ENCODE results near the gene TRIM25.

The TRIM25 gene, protein sequence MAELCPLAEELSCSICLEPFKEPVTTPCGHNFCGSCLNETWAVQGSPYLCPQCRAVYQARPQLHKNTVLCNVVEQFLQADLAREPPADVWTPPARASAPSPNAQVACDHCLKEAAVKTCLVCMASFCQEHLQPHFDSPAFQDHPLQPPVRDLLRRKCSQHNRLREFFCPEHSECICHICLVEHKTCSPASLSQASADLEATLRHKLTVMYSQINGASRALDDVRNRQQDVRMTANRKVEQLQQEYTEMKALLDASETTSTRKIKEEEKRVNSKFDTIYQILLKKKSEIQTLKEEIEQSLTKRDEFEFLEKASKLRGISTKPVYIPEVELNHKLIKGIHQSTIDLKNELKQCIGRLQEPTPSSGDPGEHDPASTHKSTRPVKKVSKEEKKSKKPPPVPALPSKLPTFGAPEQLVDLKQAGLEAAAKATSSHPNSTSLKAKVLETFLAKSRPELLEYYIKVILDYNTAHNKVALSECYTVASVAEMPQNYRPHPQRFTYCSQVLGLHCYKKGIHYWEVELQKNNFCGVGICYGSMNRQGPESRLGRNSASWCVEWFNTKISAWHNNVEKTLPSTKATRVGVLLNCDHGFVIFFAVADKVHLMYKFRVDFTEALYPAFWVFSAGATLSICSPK

DNA sequence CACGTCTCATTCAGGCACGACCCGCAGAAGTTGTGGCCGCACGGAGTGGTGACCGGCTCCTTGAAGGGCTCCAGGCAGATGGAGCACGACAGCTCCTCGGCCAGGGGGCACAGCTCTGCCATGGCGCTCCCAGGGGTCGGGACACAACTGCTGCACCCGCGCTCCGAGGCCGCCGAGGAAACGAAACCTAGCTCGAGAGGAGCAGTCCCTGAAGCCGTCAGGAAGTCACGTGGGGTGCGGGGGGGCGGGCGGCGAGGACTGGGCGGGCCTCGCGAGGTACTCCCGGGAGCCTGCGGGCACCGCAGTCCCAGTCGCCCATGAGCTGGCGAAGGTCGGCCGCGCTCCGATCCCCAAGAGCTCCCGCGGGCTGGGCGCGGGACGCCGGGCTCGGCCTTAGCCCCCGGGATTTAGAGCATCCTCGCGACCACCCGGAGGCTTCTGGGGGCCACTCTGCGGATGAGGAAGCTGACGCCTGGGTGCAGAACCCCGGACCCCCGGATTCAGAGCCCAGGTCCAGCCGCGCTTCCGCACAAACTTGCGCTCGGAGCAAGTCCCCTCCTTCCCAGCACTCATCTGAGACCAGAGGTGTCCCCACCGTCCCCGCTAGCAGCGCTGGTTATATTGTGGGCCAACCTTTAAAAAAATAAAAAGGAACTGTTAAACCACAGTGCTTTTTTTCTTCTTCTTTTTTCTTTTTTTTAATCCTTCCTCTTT lies at the start of gene TRIM25:
Gene TRIM25, minus strand, starts transcription at position 183 of the 714 bp plus-strand sequence. Its CDS starts 61 bp downstream, at position 122.
- Histone ChIP-seq H3K4me3 (peak within 1 kb of the TSS; percentile 71 to 89), H3K27ac (peak within 1 kb of the TSS; percentile 83 to 86), H3K27me3 (no peaks in the 10 kb centered on the region), H3K36me3 (no peaks in the 10 kb centered on the region), H3K9me3 (no peaks in the 10 kb centered on the region), H3K4me1 (peaks cover 4 to 50% (median 32%) of the 10 kb centered on the region in 4 donors)
- intact Hi-C loops (cut with DNase I; ENCODE audit: low total_unique reads): no loop called here
- TF ChIP-seq, protein P1, sequence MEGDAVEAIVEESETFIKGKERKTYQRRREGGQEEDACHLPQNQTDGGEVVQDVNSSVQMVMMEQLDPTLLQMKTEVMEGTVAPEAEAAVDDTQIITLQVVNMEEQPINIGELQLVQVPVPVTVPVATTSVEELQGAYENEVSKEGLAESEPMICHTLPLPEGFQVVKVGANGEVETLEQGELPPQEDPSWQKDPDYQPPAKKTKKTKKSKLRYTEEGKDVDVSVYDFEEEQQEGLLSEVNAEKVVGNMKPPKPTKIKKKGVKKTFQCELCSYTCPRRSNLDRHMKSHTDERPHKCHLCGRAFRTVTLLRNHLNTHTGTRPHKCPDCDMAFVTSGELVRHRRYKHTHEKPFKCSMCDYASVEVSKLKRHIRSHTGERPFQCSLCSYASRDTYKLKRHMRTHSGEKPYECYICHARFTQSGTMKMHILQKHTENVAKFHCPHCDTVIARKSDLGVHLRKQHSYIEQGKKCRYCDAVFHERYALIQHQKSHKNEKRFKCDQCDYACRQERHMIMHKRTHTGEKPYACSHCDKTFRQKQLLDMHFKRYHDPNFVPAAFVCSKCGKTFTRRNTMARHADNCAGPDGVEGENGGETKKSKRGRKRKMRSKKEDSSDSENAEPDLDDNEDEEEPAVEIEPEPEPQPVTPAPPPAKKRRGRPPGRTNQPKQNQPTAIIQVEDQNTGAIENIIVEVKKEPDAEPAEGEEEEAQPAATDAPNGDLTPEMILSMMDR (IDR thresholded peaks at IDR 0.05): no peak
- peak; percentile 93 to 97 for DNase-seq

DNA sequence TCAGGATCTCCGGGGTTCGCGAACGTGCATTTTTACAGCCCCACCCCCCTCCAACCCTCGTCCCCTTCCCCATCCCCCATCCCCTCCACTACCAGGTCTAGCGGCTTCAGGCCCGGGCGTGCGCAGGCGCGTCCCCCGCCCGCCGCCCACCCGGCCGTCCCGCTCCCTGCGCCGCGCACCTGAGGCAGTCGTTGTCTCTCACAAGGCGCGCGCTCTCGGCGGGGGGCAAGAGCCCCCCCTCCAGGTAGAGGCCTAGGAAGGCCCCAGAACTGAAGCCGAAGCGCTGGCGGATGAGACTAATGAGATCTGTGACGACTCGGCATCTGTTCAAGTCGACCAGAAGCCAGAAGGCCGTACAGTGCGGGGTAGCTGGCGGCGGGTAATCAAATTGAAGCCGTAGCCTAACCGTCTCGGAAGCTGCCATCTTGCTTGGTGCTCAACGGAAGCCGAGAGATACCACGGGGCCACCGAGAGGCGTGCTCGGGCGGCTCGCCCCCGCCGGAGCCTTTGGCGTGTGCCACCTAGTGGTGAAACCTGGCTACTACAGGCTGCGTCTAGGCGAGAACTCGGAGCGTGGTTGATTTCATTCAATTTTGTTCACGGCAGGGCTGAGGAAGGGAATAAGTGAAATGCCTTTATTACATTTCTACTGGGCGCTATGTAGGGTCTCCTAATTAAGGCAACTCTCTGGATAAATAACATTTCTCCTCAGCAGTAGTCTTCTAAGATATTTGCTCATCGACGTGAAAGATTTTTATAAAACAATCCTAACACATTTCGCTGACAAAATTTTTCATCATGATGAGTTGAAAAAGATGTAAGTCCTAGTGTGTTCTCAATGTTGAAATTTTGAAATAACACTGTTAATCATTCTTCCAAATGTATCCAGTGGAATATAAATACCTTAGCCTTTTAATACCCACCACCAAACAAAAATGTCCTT lies 47.0 kb upstream of the TRIM25 start, which contains the start of gene COIL:
Gene COIL, minus strand, starts transcription at position 455 of the 943 bp plus-strand sequence. Its CDS starts 31 bp downstream, at position 424.
- DNase-seq: peak; percentile 89 to 93
- intact Hi-C loops (cut with DNase I; ENCODE audit: low total_unique reads): no loop called here
- Histone ChIP-seq H3K9me3 (no peaks in the 10 kb centered on the region), H3K4me3 (peak within 1 kb of the TSS; percentile 98 to 99), H3K4me1 (peaks cover 0 to 16% (median 14%) of the 10 kb centered on the region in 4 donors), H3K27ac (peak within 1 kb of the TSS; percentile 92 to 95), H3K36me3 (no peaks in the 10 kb centered on the region), H3K27me3 (no peaks in the 10 kb centered on the region)
- TF ChIP-seq, protein P1 (IDR thresholded peaks at IDR 0.05): peak; percentile 98 to 99

DNA sequence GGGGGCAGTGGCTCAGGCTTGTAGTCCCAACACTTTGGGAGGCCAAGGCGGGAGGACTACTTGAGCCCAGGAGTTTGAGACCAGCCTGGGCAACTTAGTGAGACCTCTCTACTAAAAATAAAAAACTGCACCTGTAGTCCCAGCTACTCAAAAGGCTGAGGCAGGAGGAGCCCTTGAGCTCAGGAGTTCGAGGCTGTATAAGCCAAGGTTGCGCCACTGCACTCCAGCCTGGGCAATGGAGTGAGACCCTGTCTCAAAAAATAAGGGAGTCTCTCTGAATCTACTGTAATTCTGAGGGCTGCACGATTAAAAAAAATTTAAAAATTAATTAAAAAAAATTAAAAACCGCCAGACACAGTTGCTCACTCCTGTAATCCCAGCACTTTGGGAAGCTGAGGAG lies 43.1 kb upstream of the TRIM25 start:
- Histone ChIP-seq H3K4me1 (peaks cover 0 to 16% (median 14%) of the 10 kb centered on the region in 4 donors), H3K9me3 (no peaks in the 10 kb centered on the region), H3K4me3 (no peak overlapping the region), H3K36me3 (no peaks in the 10 kb centered on the region), H3K27me3 (no peaks in the 10 kb centered on the region), H3K27ac (no peak overlapping the region)
- intact Hi-C loops (cut with DNase I; ENCODE audit: low total_unique reads): no loop called here
- no peak for DNase-seq
- TF ChIP-seq, protein P1 (IDR thresholded peaks at IDR 0.05): no peak

DNA sequence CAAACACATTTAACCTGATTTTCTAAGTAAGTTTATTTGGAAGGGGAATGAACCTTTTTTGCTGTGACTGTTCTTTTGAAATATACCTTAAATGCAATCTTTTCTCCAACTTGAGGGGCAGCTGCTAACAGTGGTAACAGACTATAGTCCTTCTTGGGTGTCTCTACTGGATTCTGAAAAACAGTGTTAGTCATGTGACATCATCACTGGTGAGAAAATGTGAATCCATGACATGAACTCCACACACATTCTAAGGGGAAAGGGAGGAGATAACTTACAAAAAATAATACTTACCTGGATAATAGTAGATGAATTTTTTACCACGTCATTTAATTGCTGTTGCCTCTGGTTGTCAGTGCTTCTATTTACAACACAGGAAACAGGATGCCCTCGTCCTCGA lies 35.7 kb upstream of the TRIM25 start:
- intact Hi-C loops (cut with DNase I; ENCODE audit: low total_unique reads): no loop called here
- Histone ChIP-seq H3K4me1 (no peaks in the 10 kb centered on the region), H3K36me3 (peaks cover 27 to 57% (median 35%) of the 10 kb centered on the region in 3 donors), H3K27ac (no peak overlapping the region), H3K4me3 (no peak overlapping the region), H3K27me3 (no peaks in the 10 kb centered on the region), H3K9me3 (no peaks in the 10 kb centered on the region)
- TF ChIP-seq, protein P1 (IDR thresholded peaks at IDR 0.05): no peak
- no peak for DNase-seq

DNA sequence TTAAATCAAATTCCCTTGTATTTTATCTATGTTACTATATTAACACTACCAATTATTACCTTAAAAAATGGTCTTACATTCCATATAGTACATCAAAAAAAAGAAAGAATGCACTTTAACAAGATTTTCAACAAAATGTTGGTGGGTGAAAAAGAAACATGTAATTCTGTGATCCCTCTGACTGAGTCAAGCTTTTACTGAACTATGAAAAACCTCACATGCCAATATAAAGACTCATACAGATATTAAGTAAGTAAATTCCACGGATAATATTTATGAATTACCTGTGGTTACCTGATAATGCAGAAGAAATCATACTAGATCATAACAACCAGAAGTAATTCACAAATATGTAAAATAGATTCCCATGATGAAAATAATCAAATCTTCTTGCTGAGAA lies 34.6 kb upstream of the TRIM25 start:
- H3K27ac ChIP-seq: no peak overlapping the region
- no peak overlapping the region for H3K4me3 ChIP-seq
- H3K4me1 ChIP-seq: no peaks in the 10 kb centered on the region
- H3K9me3 ChIP-seq: no peaks in the 10 kb centered on the region
- intact Hi-C loops (cut with DNase I; ENCODE audit: low total_unique reads): no loop called here
- no peaks in the 10 kb centered on the region for H3K27me3 ChIP-seq
- TF ChIP-seq, protein P1 (IDR thresholded peaks at IDR 0.05): no peak
- H3K36me3 ChIP-seq: peaks cover 37 to 68% (median 46%) of the 10 kb centered on the region in 3 donors
- DNase-seq: no peak
